ENCODE data around the gene ATG101. TPM values are rescaled to one million over a fixed set of nuclear protein-coding genes. Genes with fewer than 3 reads are reported as not detected.

Gene ATG101
- total RNA-seq, 4 donors from 2014 or later = 40.7 to 61.1 (median 48.0) TPM

DNA sequence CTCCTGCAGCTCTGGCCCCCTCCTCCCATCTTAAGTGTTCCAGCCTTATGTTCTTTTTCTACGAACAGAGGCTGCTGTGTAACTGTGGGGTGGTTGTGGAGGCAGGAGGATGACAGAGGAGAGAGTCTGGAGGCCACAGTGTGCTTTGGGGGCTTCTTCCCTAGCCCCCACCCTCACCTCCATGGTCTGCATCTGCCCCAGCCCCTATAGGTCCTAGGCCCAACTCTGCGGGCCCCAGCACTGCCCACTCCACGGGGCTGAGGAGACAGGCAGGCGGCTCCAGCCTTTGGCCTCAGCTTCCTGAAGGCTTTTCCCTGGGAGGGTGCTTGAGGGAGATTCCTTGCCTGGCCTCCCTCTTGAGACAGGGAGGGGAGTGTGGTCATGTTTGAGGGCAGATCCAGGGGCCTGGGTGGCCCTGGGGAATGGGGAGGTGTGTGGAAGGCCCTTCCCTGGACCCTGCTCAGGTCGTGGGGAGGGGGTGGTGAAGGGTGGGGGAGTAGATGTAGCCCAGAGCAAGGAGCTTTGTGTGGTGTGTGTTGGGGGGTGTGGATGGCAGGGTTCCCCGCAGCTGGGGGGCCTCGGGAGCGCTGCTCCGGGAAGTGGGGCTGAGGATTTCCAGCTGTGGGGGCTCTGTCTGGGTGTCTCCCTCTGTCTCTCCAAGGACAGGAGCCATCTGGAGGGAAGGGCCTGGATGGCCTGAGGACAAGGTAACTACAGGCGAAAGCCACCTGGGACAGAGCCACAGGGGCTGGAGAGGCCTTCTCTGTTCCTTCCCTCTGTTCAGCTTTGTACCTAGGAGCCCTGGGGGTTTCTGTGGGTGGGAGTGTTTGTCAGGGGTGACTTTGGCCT is 10.8 kb downstream of the ATG101 start:
- intact Hi-C loops (cut with DNase I) = no loop called here
- H3K27ac ChIP-seq = peak overlapping the region; percentile 6 to 56 (median 51)
- no peaks in the 10 kb centered on the region for H3K9me3 ChIP-seq
- no peaks in the 10 kb centered on the region for H3K27me3 ChIP-seq
- DNase-seq = no peak
- H3K36me3 ChIP-seq = peaks cover 14% of the 10 kb centered on the region in 2 donors
- H3K4me1 ChIP-seq = peaks cover 8 to 27% of the 10 kb centered on the region in 2 donors
- H3K4me3 ChIP-seq (replicated peaks in 1 of 3) = no peak overlapping the region
- TF ChIP-seq POLR2A (IDR thresholded peaks at IDR 0.05) = no peak
- TF ChIP-seq, protein P1, sequence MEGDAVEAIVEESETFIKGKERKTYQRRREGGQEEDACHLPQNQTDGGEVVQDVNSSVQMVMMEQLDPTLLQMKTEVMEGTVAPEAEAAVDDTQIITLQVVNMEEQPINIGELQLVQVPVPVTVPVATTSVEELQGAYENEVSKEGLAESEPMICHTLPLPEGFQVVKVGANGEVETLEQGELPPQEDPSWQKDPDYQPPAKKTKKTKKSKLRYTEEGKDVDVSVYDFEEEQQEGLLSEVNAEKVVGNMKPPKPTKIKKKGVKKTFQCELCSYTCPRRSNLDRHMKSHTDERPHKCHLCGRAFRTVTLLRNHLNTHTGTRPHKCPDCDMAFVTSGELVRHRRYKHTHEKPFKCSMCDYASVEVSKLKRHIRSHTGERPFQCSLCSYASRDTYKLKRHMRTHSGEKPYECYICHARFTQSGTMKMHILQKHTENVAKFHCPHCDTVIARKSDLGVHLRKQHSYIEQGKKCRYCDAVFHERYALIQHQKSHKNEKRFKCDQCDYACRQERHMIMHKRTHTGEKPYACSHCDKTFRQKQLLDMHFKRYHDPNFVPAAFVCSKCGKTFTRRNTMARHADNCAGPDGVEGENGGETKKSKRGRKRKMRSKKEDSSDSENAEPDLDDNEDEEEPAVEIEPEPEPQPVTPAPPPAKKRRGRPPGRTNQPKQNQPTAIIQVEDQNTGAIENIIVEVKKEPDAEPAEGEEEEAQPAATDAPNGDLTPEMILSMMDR (IDR thresholded peaks at IDR 0.05) = no peak
- WGBS, 2 donors = 78 to 90% methylated on average over 2 to 10 of the region's 10 CpGs

- Histone ChIP-seq H3K27me3 (no peaks in the 10 kb centered on the region), H3K36me3 (peaks cover 14% of the 10 kb centered on the region in 2 donors), H3K4me3 (replicated peaks in 1 of 3) (no peak overlapping the region), H3K4me1 (peaks cover 8 to 24% of the 10 kb centered on the region in 2 donors), H3K27ac (peak overlapping the region; percentile 6 to 56 (median 51)), H3K9me3 (no peaks in the 10 kb centered on the region)
- peak; percentile 69 to 73 for DNase-seq
- intact Hi-C loops (cut with DNase I) = no loop called here
- TF ChIP-seq, protein P1 (IDR thresholded peaks at IDR 0.05) = no peak
- no peak for TF ChIP-seq POLR2A (IDR thresholded peaks at IDR 0.05)
- 22 to 26% methylated on average over 7 to 8 of the region's 9 CpGs for WGBS, 2 donors
These were observed 11.5 kb downstream of the ATG101 start for GRCh38 chr12:52081263-52081733.

DNA sequence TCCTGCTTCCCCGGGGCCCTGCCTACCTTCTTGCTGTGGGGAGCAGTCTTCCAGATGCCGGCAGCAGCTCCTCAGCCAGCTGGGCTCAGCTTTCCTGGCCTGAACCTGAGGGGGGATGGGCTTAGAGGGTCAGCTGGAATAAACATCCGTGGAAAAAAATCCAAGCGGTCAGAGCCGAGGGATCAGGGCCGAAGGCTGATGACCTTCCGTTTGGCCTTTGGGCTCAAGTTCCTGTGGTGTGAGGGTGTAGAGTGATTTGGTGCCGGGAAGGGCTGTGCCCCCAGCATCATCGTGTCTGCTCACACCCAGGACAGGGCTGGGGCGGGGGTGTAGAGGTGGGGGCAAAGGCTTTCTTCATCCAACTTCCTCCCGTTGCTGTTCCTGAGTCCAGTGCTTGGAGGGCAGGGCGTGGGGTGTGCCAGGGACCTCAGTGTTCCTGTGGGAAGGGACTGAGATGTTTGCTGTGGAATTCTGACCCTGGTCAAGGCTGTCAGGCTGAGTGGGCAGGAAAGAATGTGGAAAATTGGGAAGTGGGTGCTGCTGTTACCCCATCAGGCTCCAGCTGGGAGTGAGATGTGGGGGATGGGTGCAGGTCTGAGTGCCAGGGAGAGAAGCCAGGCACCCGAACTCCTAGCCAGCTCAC is 12.4 kb downstream of the ATG101 start:
- Histone ChIP-seq H3K36me3 (peaks cover 5 to 8% of the 10 kb centered on the region in 2 donors), H3K4me3 (replicated peaks in 1 of 3) (no peak overlapping the region), H3K4me1 (peaks cover 8 to 24% of the 10 kb centered on the region in 2 donors), H3K9me3 (no peaks in the 10 kb centered on the region), H3K27me3 (no peaks in the 10 kb centered on the region), H3K27ac (peak overlapping the region in 2 of 3 donors; percentile 51 to 56)
- TF ChIP-seq POLR2A (IDR thresholded peaks at IDR 0.05) = no peak
- TF ChIP-seq, protein P1 (IDR thresholded peaks at IDR 0.05) = no peak
- intact Hi-C loops (cut with DNase I) = loop anchor here (2.0 kb wide), 1 partner anchor 57 kb away; no protein-coding TSS in a partner anchor
- WGBS, 2 donors = 61 to 77% methylated on average over 11 to 13 of the region's 13 CpGs
- no peak for DNase-seq

DNA sequence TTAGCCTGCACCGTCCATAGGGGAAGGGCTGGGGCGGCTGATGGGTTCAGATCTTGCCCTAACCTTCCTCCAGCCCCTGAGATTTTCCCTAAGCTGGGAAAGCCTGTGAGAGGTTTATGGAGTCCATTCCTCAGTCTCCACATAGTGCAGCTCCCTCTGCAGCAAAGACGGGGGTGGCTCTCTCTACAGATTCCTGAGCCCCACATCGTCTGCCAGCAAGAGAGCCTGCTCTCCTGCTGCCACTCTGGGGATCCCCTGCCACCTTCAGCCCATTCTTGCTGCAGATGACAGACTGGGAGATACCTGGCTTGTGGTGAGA is 12.8 kb downstream of the ATG101 start:
- Histone ChIP-seq H3K4me1 (peaks cover 8 to 24% of the 10 kb centered on the region in 2 donors), H3K27ac (peak overlapping the region in 2 of 3 donors; percentile 51 to 56), H3K9me3 (no peaks in the 10 kb centered on the region), H3K4me3 (replicated peaks in 1 of 3) (no peak overlapping the region), H3K27me3 (no peaks in the 10 kb centered on the region), H3K36me3 (peaks cover 4% of the 10 kb centered on the region in 2 donors)
- DNase-seq = no peak
- TF ChIP-seq, protein P1 (IDR thresholded peaks at IDR 0.05) = no peak
- intact Hi-C loops (cut with DNase I) = loop anchor here (2.0 kb wide), 1 partner anchor 58 kb away; no protein-coding TSS in a partner anchor
- 87 to 89% methylated on average over 4 of the region's 4 CpGs for WGBS, 2 donors
